ENCODE results near the gene OPCML.

The OPCML gene

GRCh38 chr11:132878111-132878510, 654.2 kb downstream of the OPCML start:
- ChIA-PET POLR2A (no interaction called here), CTCF (no interaction called here)
- TF ChIP-seq CTCF (IDR thresholded peaks at IDR 0.05; ENCODE audit: control extremely low read depth, extremely low read depth, low read depth, missing control alignments) = no peak
- DNase-seq (ENCODE audit: extremely low spot score) = no peak

- no peak for DNase-seq (ENCODE audit: extremely low spot score)
- ChIA-PET CTCF (no interaction called here), POLR2A (no interaction called here)
- no peak for TF ChIP-seq CTCF (IDR thresholded peaks at IDR 0.05; ENCODE audit: control extremely low read depth, extremely low read depth, low read depth, missing control alignments)
These were observed 655.6 kb downstream of the OPCML start for GRCh38 chr11:132876705-132877104.

- POLR2A ChIA-PET = no interaction called here
- TF ChIP-seq CTCF (IDR thresholded peaks at IDR 0.05; ENCODE audit: control extremely low read depth, extremely low read depth, low read depth, missing control alignments) = no peak
- no peak for DNase-seq (ENCODE audit: extremely low spot score)
- CTCF ChIA-PET = no interaction called here
These were observed 656.1 kb downstream of the OPCML start for GRCh38 chr11:132876239-132876638.

- no peak for DNase-seq (ENCODE audit: extremely low spot score)
- POLR2A ChIA-PET = no interaction called here
- CTCF ChIA-PET = interaction anchor here (1.0 to 2.3 kb wide), 2 partner anchors 9 to 12 kb away, joined by 4 to 5 read pairs; no protein-coding TSS in a partner anchor
- TF ChIP-seq CTCF (IDR thresholded peaks at IDR 0.05; ENCODE audit: control extremely low read depth, extremely low read depth, low read depth, missing control alignments) = no peak
These were observed 657.7 kb downstream of the OPCML start for GRCh38 chr11:132874638-132875037.

GRCh38 chr11:132873841-132874240, 658.5 kb downstream of the OPCML start:
- CTCF ChIA-PET = interaction anchor here (2.3 kb wide), 1 partner anchor 12 kb away, joined by 5 read pairs; no protein-coding TSS in a partner anchor
- TF ChIP-seq CTCF (IDR thresholded peaks at IDR 0.05; ENCODE audit: control extremely low read depth, extremely low read depth, low read depth, missing control alignments) = no peak
- no peak for DNase-seq (ENCODE audit: extremely low spot score)
- POLR2A ChIA-PET = no interaction called here

GRCh38 chr11:132872211-132872610, 660.1 kb downstream of the OPCML start:
- CTCF ChIA-PET = no interaction called here
- no peak for TF ChIP-seq CTCF (IDR thresholded peaks at IDR 0.05; ENCODE audit: control extremely low read depth, extremely low read depth, low read depth, missing control alignments)
- DNase-seq (ENCODE audit: extremely low spot score) = no peak
- POLR2A ChIA-PET = no interaction called here
